HG03565 (cell line): ENCODE data around the gene EML3.
"Not testable (repeated sequence)": the region's sequence is repeated elsewhere in the genome, so short reads cannot be mapped to it uniquely, and the experiment has no call there.

ENCODE experiments used
- ATAC-seq: cut with Tn5 transposase; IDR thresholded peaks from one replicate; pipeline ENCODE4 v1.9.1; 2021; ENCODE audit warnings: mild to moderate bottlenecking, moderate library complexity; ENCODE audit not compliant: unreplicated experiment

Gene EML3

GRCh38 chr11:62573592-62574362, 38.8 kb downstream of the EML3 start, which contains the start of gene EEF1G:
EEF1G (minus strand) TSS chr11:62573891; CDS start chr11:62573842, 49 bp downstream.
- peak; percentile 85 for ATAC-seq

- ATAC-seq = no peak
Observed at GRCh38 chr11:62573006-62573591, 39.5 kb downstream of the EML3 start.

- ATAC-seq = no peak
Observed at GRCh38 chr11:62572431-62572830, 40.1 kb downstream of the EML3 start.

- ATAC-seq = not testable (repeated sequence)
Observed at GRCh38 chr11:62571493-62571892, 41.1 kb downstream of the EML3 start.

GRCh38 chr11:62570903-62571302, 41.7 kb downstream of the EML3 start:
- not testable (repeated sequence) for ATAC-seq

GRCh38 chr11:62569611-62570010, 43.0 kb downstream of the EML3 start:
- no peak for ATAC-seq

- no peak for ATAC-seq
Observed at GRCh38 chr11:62567018-62567633, 45.4 kb downstream of the EML3 start.

- ATAC-seq = no peak
Observed at GRCh38 chr11:62566247-62566646, 46.3 kb downstream of the EML3 start.

- ATAC-seq = no peak
Observed at GRCh38 chr11:62565100-62565802, 47.3 kb downstream of the EML3 start.

GRCh38 chr11:62561677-62562230, 50.8 kb downstream of the EML3 start:
- not testable (repeated sequence) for ATAC-seq

- no peak for ATAC-seq
Observed at GRCh38 chr11:62560566-62561103, 51.9 kb downstream of the EML3 start.

GRCh38 chr11:62559626-62560025, 52.9 kb downstream of the EML3 start:
- not testable (repeated sequence) for ATAC-seq

GRCh38 chr11:62559204-62559603, 53.4 kb downstream of the EML3 start:
- no peak for ATAC-seq

GRCh38 chr11:62558669-62559068, 53.9 kb downstream of the EML3 start:
- ATAC-seq = no peak

- peak; percentile 9 for ATAC-seq
Observed at GRCh38 chr11:62556875-62557631, 55.5 kb downstream of the EML3 start.

GRCh38 chr11:62556108-62556874, 56.3 kb downstream of the EML3 start:
- ATAC-seq = peak; percentile 27

GRCh38 chr11:62555464-62556107, 57.0 kb downstream of the EML3 start:
- no peak for ATAC-seq

- no peak for ATAC-seq
Observed at GRCh38 chr11:62554387-62555167, 58.0 kb downstream of the EML3 start.
